HTERT RPE-1 (cell line): ENCODE results near the gene CA10.

Source experiments
- in situ Hi-C: fragments of 300-500 bp; cut with MboI; formaldehyde crosslinking; loops from 4 replicates; pipeline ENCODE4 v1.14.3; 2020; ENCODE audit warnings: low sequenced_read_pairs

The CA10 gene

DNA sequence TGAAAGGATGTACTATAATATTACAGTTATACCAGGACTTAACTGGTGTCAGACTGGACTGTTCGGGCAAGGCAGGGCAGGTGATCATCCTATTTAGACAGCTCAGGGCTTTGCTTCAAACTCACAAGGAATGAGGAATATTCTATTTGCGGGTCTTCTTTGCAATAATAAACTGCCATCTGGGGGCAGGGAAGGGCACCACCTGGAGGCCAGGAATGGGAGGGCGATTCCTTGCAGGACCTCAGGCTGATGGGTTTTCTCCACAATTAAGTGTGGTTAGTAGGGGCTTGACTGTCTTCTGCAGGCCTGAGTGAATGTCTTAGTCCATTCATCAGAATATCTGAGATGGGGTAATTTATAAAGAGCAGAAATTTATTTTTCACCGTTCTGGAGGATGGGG is 424.1 kb downstream of the CA10 start:
- in situ Hi-C loops = no loop called here

DNA sequence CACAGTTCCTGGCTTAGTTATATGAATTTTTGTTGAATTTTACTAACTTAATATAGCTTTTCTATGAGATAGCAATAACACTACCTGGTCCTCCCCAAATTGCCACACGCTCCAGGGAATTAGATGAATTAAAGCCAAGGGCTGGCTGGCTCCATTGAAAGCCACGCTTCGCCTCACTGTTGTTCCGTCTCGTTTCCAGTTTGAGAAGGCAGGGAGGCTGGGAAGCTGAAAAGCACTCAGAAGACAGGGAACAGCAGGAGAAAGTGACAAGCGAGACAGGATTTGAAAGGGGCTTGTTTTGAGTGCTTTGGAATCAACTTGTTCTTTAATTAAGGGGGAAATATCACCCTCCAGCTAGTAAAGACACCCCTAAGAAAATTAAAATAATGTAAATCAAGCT is 425.3 kb downstream of the CA10 start:
- in situ Hi-C loops = no loop called here

DNA sequence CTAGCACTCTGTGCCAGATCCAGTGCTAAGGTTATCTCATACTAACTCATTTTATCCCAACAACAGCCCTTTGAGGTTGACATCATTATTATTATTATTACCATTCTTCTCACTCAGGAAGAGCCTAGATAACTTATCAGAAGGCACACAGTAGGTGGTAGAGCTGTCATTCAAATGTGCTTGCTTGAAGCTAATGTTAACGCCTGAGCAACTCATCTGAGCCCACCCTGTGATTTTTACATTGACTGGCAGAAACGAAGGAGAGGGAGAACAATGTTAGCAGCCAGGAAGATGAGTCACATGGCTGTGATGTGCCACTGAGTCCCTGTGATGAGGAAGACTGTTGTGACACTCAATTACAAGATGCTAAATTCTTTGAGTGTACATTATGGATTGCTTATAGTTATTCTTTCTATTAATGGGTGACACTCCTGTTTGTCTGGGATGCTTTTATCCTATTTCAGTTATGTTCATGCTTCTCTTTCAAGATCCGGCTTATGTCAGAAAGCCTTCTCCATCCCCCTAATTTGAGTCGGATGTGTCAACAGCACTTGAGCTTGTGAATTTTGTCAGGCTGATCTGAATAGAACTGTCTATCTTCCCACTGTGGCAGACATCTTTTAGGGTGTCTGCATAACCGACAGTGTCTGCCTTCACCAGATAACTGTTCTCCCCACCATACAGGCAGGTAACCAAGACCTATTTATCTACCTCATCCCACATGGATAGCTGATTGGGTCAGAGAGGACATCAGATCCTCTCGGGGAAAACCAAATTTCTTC is 426.4 kb downstream of the CA10 start:
- in situ Hi-C loops = no loop called here

DNA sequence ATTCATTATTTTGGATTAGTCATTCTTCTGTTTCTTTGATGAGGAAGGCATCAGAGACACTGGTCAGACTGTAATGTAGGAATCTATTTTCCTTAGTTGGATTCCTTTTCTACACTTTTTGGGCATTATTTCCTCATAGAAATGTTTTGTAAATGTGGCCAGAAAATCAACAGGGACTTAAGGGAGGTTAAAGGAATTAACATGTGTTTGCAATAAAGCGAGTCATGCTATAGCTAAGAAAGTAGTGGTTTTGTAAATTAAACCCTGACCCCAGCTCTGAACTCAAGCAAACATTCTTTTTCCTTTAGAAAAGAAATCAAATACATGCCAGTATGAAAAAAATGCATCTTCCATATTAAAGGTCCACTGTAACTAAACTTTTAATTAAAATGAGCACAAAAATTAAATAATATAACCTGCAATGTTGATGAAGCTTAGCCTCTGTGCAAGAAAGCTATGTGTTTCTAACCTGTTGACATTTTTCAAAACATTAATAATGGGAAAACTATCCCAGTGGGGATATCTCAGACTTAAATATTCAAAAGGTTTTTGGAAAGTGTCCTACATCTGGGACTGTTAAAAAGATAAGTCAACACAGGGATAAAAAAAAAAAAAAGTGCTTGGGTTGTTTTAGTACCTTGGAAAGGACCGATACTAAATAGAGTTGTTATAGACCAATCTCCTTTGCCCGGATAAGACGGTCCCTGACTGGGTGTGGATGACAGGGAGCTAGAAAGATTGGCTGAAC is 428.0 kb downstream of the CA10 start:
- in situ Hi-C loops = no loop called here

GRCh38 chr17:51725185-51725584 is 433.3 kb downstream of the CA10 start:
- in situ Hi-C loops = no loop called here

DNA sequence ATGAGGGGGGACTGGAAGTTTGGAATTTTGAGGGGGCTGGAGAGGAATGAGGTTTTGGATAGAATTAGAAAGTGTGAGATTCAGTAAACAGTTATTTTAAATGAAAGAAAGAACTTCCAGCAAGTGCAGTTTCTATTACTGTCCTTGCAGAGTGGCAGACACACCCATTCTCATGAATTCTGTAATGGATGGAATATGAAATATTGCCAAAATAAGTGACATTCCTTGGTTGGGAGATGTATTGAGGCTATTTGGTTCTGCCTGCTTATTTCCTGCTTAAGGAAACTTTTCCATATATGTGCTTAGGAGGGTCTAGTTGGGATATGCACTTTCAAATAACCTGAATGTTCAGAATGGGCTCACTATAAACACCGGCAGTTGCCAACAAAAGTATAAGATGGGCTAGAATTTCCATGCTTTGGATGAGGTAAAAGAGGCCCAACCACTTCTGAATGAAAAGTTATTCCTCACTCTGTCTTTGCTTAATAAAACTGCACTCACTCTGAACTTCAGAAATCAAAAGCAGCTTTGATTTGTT is 434.4 kb downstream of the CA10 start:
- in situ Hi-C loops = no loop called here

- in situ Hi-C loops = no loop called here
These were observed 435.5 kb downstream of the CA10 start for GRCh38 chr17:51722994-51723393.

DNA sequence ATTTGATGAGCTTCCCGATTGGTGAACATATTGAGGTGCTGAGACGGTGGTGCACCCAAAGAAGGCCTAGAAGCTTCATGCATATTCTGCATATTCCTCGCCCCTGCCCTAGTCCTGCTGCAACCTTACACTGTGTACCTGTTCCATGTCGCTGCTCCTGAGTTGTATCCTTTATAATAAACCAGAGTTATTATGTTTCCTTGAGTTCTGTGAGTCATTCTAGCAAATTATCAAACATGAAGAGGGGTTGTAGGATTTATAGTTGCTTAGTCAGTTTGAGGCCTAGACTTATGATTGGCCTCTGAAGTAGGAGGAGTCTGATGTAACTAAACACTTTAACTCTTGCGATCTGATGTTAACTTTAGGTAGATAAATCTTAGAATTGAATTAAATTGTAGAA is 436.8 kb downstream of the CA10 start:
- in situ Hi-C loops = no loop called here

- in situ Hi-C loops = no loop called here
These were observed 438.1 kb downstream of the CA10 start for GRCh38 chr17:51720439-51720838.

GRCh38 chr17:51718983-51719382 is 439.5 kb downstream of the CA10 start:
- in situ Hi-C loops = no loop called here

- in situ Hi-C loops = no loop called here
These were observed 446.9 kb downstream of the CA10 start for GRCh38 chr17:51711581-51711980.

DNA sequence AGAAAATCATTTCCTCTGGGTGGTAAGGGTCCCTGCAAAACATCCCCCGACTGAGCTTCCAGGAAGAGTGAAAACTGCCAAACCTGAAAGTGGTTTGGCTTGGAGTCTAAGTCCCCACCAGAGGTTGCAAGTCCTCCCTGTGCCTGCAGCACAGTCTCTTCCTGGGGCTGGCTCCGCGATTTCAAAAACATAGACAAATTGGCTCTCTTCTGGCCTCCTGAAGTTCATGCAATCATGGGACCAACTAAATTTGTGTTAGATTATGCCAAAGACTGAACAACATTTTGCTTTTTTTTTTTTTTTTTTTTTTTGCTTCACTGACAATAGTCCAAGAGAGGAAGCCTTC is 447.9 kb downstream of the CA10 start:
- in situ Hi-C loops = no loop called here

GRCh38 chr17:51709694-51710633 is 448.6 kb downstream of the CA10 start:
- in situ Hi-C loops = no loop called here

GRCh38 chr17:51707216-51707615 is 451.3 kb downstream of the CA10 start:
- in situ Hi-C loops = no loop called here

DNA sequence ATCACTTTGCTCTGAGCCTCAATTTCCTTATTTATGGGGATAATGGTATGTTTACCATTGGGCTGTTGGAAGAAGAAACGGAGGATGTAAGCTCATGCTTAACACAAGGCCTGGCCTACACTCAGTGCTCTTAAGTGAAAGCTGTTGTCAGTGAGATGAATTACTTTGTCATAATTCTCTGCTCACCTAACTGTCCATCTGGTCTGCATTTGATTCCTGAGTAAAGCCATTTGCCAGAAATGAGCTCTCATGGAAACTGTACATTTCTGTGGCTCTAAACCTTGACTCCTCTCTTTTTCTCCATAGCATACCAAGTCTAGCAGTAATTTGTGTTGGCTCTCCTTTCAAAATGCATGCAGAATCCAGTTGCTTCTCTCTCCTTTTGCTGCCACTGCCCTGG is 452.4 kb downstream of the CA10 start:
- in situ Hi-C loops = no loop called here

DNA sequence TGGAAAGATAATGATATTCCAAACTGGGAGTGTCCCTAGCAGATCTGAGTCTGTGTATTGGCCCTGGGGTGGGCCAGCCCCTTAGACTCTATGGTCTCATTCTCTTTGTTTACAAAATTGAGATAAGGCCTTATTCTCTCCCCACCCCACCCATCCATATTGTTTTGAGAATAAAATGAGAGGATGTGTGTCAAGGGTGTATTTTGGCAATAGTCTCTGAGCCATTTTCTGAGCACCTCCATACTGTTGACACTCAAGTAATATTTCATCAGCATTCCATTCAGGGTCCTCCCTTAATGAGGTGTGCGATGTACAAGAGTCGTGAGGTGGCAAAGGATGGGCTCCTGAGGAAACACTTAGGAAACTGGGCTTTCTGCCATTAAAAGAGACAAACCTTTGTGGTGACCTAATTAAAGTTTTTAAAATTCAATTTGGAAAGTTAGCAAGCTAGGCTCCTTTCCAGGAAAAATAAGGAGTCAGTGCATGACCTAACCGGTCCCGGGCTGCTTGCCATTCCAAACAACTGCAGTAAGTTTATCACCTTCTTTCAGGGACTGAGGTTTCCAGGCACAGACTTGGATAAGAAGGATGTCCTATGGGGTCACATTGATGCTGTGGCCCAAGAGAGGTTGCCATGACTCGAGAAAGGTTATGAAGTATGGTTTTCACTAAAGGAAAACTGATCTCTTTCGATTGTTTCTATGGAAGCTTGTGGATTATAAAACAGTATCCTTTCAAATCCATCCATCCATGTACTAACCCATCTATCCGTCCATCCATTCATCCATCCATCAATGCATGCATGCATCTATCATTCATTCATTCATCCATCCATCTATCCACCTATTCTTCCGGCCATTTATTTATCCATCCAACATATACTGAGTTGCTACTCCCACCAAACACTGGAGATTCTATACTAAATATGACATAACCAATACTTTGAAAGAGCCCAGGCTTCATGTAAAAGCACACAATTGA is 454.9 kb downstream of the CA10 start:
- in situ Hi-C loops = no loop called here

GRCh38 chr17:51702963-51703360 is 455.6 kb downstream of the CA10 start:
- in situ Hi-C loops = no loop called here

DNA sequence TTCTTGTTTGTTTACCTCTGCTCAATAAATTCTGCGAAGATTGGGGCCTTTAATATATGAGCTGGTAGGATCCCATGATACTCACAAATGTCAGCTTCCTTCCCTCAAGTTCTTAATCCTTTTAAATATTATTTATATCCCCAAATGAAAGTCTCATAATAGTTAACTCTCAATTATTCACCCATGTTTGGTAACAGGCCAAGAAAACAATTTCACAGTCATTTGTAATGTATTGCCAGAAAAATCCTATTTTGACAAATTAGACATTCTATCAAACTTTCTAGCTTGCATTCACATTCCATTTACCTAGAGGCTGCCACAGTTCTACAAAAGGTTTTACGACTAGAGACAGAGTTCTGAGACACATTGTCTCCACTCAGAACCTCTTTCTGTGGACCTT is 457.0 kb downstream of the CA10 start:
- in situ Hi-C loops = no loop called here

- in situ Hi-C loops = no loop called here
These were observed 458.3 kb downstream of the CA10 start for GRCh38 chr17:51700011-51700760.
